ENCODE measurements around the gene OTUB1.

Gene OTUB1

DNA sequence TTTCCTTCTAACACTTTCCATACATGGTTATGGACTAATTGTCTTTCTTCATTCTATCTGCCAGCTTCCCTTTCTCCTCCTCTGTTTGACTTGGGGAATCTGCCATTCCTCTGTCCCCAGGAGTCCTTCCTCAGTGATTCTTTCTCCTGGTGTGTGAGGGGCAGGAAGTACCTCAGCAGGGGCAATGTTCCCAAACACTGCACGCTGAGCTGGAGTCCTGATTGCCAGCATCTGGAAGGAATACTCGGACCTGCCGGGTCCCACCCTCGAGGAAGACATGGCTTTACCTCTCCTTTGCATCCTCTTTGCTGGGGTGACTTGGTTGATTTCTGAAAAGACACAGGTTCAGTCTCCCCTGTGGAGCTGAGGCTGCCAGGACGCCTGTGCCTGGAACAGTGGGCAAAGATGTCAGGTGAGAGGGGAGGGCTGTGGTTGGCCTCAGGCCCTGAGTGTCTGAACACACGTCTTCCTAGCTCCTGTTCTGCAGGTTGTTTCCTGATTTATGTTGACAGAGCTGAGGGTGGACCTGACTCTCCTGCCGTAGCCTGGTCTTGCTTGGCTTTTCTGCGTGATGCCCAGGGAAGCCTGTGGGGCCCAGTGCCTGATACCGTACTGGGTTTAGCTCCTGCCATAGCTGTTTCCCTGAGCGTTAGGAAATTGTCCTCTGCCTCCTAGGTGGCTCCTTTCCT is 7.5 kb upstream of the OTUB1 start:
- no peak for DNase-seq (ENCODE audit: low read depth)

- no peak for DNase-seq (ENCODE audit: low read depth)
These were observed 6.8 kb upstream of the OTUB1 start for GRCh38 chr11:63979426-63979825.

DNA sequence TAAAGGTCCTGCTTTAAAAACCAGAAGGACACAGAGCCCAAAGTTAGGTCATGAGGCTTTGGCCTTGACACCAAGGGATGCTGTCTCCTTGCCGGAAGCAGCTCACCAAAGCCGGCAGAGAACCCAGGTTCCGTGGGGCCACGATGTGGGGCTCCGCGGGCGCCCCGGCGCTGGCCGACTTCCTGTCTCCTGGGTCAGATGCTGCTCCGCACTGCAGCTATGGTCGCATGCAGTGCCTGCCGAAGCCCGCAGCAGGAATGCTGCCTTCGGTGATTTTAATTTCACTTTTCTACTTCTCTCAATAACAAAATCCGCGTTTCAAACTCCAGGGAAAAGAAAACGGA is 454 bp upstream of the OTUB1 start:
- no peak for DNase-seq (ENCODE audit: low read depth)

- no peak for DNase-seq (ENCODE audit: low read depth)
These were observed 785 bp downstream of the OTUB1 start for GRCh38 chr11:63986932-63987513.

GRCh38 chr11:63991558-63991957 is 5.3 kb downstream of the OTUB1 start:
- no peak for DNase-seq (ENCODE audit: low read depth)

DNA sequence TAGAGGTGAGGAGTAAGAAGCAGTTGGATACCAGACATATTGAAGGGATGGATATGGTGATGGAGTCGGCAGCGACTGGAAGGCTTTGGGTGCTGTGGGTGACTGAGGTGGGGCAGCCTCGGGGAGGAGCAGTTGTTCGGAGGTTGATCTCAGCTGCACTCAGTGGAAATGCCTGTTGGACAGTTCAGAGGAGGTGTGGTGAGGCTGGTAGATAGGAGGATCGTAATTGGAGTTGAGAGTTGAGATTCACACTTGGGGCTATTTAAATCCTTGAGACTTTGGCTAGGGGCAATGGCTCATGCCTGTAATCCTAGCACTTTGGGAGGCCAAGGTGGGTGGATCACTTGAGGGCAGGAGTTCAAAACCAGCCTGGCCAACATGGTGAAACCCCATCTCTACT is 6.9 kb downstream of the OTUB1 start:
- no peak for DNase-seq (ENCODE audit: low read depth)

GRCh38 chr11:63993993-63994392 is 7.8 kb downstream of the OTUB1 start:
- DNase-seq (ENCODE audit: low read depth): no peak

- DNase-seq (ENCODE audit: low read depth): no peak
These were observed 10.3 kb downstream of the OTUB1 start for GRCh38 chr11:63996512-63996911.

DNA sequence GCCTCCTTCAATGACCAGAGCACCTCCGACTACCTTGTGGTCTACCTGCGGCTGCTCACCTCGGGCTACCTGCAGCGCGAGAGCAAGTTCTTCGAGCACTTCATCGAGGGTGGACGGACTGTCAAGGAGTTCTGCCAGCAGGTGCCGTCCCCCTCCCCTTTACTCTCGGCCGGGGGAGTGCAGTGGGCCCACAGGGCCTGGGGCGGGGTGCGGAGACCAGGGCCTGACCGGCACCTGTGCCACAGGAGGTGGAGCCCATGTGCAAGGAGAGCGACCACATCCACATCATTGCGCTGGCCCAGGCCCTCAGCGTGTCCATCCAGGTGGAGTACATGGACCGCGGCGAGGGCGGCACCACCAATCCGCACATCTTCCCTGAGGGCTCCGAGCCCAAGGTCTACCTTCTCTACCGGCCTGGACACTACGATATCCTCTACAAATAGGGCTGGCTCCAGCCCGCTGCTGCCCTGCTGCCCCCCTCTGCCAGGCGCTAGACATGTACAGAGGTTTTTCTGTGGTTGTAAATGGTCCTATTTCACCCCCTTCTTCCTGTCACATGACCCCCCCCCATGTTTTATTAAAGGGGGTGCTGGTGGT is 11.0 kb downstream of the OTUB1 start:
- DNase-seq (ENCODE audit: low read depth): no peak

DNA sequence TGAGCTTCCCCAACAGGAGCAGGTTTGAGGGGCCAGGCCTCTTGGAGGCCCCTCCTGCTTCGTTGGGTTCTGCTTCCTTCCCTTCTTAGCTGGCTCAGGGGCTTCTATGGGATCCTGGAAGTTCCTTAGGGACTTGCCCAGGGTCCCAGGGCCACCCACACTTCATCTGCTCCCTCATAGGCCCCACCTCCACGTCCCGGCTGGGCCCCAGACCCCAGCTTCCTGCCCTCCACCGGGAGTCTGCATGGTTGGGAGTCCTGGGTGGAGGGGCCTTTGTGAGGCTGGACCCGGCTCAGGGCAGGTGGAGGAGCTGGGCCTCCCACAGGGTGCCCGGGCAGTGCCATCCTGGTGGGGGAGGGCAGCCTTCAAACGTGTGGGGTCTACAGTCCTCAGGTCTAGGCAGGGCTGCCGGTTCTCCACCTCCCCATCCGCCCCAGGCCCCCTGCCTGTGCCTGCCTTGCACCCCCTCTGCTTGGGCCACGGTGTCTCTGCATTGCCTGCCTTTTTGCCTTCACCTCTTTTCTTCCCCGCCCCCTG is 11.6 kb downstream of the OTUB1 start:
- no peak for DNase-seq (ENCODE audit: low read depth)

- no peak for DNase-seq (ENCODE audit: low read depth)
These were observed 12.5 kb downstream of the OTUB1 start for GRCh38 chr11:63998558-63999348.

DNA sequence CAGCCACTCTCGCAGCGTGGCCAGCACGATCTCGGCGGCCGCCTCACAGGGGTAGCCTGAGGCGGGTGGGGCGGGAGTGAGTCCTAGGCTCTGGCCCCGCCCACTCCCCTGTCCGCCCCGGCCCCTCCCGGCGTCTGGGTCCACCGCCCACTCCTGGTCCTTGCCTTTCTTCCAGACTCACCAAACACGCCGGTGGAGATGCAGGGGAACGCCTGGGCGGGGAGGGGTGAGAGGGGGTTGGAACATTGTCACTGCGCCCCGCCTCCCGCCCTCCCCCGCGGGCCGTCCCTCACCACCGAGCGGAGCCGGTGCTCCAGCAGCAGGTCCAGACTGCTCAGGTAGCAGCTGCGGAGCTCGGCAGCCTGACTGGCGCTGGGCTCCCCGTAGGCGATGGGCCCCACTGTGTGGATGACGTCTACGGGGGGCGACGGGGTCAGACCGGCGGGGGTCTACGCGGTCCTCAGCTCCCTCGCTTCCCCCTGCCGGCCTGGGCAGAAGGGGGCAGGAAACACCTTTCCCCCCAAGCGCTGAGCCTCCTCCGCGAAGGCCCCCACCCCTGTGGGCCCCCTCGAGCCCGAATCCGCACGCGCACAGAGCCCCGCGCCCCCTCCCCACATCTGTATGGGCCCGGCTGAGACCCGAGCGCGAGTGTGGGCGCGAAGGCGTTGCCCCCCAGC is 13.2 kb downstream of the OTUB1 start:
- no peak for DNase-seq (ENCODE audit: low read depth)

DNA sequence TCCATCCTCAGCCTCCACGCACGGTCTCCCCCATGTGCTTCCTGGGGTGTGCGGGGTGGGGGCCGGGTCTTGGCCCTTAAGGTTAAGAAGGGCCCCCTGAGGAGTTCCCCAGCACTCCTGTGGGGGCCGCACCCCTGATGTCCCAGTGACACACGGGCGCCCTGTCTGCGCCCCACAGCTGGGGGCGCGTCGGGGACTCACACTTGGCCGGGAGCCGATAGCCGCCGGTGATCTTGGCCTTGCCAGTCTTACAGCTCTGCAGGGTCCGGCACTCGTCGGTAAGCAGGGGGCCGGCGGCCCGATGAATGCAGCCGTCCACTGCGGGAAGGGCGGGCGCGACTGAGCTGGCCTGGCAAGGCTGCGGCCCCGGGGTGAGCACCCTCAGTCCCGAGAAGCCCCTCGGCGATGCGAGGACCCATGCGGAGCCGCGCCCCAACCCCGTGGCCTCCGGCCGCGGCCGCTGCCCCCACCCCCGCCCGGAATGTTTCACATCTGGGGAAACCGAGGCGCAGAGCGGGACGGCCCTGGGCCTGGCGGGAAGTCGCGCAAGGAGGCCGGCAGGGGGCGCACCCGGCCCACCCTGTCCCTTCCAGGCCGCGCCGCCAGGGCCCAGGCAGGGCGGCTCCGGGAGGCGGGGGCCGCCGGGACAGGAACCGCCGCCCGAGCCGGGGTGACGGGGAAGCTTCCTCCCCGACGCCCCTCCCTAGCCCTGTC is 13.9 kb downstream of the OTUB1 start:
- no peak for DNase-seq (ENCODE audit: low read depth)

DNA sequence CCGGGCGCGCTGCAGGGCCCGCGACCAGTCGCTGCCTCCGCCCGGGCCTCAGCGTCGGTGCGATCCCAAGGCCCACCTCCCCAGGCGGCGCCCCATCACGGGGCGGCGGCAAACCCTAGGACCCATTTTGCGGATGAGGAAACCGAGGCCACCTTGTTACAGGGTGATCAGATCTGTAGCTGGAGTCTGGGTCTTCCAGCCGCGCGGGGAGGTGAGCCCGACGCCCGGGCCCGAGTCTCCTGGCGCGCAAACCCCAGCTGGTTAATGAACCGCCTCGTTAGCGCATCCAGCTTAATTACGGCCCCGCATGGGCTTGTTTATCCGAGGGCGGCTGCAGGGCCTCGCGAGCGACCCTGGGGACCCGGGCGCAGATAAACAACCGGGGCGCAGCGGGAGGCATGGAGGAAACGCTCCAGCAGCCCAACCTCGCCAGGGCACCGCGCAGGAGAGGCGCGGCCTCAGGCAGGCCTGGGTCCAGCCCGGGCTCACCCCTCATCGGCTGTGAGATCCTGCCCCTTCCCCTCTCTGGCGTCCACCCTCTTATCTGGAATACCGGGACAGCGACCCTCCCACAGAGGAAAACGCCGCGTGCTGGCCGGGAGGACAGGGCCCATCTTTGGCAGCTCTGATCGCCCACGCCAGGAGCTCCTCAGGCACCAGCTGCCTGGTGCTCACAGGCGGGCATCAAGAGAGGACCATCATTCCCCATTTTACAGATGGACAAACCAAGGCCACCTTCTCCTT is 14.7 kb downstream of the OTUB1 start:
- no peak for DNase-seq (ENCODE audit: low read depth)

GRCh38 chr11:64001484-64002420 is 15.5 kb downstream of the OTUB1 start:
- DNase-seq (ENCODE audit: low read depth): no peak

GRCh38 chr11:64003807-64004589 is 17.8 kb downstream of the OTUB1 start:
- DNase-seq (ENCODE audit: low read depth): no peak

DNA sequence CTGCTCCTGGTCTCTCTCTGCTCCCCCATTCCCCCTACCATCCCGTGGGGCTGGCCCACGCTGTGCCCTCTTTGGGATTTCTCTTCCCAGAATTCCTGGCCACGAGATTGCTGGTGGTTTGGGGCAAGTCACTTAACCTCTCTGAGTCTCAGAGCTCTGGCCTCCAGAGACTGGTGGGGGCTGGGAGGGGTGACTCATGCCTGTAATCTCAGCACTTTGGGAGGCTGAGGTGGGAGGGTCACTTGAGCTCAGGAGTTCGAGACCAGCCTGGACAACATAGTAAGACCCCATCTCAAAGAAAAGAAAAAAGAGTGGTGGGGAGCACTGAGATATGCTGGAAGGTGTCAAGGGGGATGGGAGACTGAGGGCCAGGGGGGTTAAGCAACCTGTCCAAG is 18.3 kb downstream of the OTUB1 start:
- DNase-seq (ENCODE audit: low read depth): no peak

GRCh38 chr11:64005691-64006090 is 19.5 kb downstream of the OTUB1 start:
- no peak for DNase-seq (ENCODE audit: low read depth)

DNA sequence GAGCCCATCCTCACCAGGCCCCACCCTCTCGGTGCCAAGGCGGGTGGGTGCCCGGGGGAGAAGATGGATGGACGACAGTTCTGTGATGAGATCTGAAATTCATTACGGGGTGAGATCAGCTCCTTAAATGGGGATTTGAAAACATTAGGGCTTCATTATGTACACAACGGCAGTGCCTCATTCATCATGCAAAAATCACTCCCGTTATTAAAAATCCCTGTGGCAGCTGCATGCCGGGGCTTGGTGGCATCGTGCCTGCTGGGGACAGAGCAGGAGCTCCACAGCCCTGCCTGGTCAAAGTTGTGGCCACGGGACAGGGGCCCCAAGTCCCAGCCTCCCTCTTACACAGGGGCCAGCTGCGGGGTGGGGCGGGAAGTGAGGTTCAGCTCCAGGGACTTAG is 20.2 kb downstream of the OTUB1 start:
- no peak for DNase-seq (ENCODE audit: low read depth)

Data from HS-27A (cell line).